ENCODE results near the gene AFM.

GRCh38 chr4:73435984-73436383 lies 45.6 kb upstream of the AFM start, which contains the start of gene AFP:
- TF ChIP-seq EZH2 (IDR thresholded peaks at IDR 0.05; ENCODE audit: low read length, missing control alignments) (no peak), CTCF (conservative IDR thresholded peaks at IDR 0.05 in 1 of 2, IDR thresholded peaks at IDR 0.05 in 1 of 2; ENCODE audit: low read depth in 1 of 2, low read length in 2 of 2) (no peak)
